HepG2 (cell line): Measurements from ENCODE around the gene ZNF512B. TPM values are rescaled to one million over a fixed set of nuclear protein-coding genes. Genes with fewer than 3 reads are reported as not detected.

ENCODE experiments used
- ATAC-seq: fragments of 200-7000 bp; cut with Tn5 transposase; 3 replicates; pipeline ENCODE4 v1.9.1; 2020; ENCODE audit warnings: mild to moderate bottlenecking, moderate library complexity
- BruUV-seq: library from RNA; stranded (reverse); fragments of 400-500 nt; replicated peaks from 2 replicates; lab custom pipeline; 2021; lab: Mats Ljungman, UMichigan
- CTCF ChIA-PET: fragments of 300-600 bp; formaldehyde crosslinking; extraction: SDS; loops from one replicate; lab custom pipeline; 2021; ENCODE audit warnings: low total read pairs, inconsistent platforms, low intra/inter-chr PET ratio; lab: Yijun Ruan, JAX
- POLR2A ChIA-PET: fragments of 350-600 bp; sonication (Branson Sonifier 250); formaldehyde crosslinking; loops from one replicate; lab custom pipeline; 2020; ENCODE audit warnings: antibody characterized with exemption, inconsistent platforms; lab: Yijun Ruan, JAX
- DNase-seq: peaks from one replicate; pipeline ENCODE4 v3.0.0-alpha.2; 2015; ENCODE audit warnings: low spot score
- FAIRE-seq: peaks from 3 replicates; lab custom pipeline; 2011; peaks lifted over from hg19 to GRCh38; lab: Jason Lieb, UNC
- H2AFZ ChIP-seq: one replicate; pipeline ENCODE4 v1.6.1; 2011; ENCODE audit warnings: low read length, inconsistent platforms
- H3K27ac ChIP-seq: fragments of 300-600 bp; 3 replicates; pipeline ENCODE4 v1.8.0; 2011; ENCODE audit warnings: mixed run types, mild to moderate bottlenecking, mixed read lengths, low read length, inconsistent platforms; ENCODE audit not compliant: insufficient read depth; ENCODE audit errors: extremely low read length
- H3K27me3 ChIP-seq, 2 experiments: fragments of 200-600 bp in 1 of 2; 2 replicates in 1 of 2; 3 replicates in 1 of 2; pipeline versions ENCODE4 v1.6.0 to v1.8.0; 2011; ENCODE audit warnings: low read length in 2 of 2, mild to moderate bottlenecking in 2 of 2, moderate library complexity in 2 of 2, inconsistent platforms in 1 of 2; ENCODE audit not compliant: insufficient read depth in 2 of 2, control insufficient read depth in 1 of 2
- H3K36me3 ChIP-seq, 2 experiments: fragments of 200-600 bp in 1 of 2; replicated peaks in 1 of 2; 2 replicates in 1 of 2; 3 replicates in 1 of 2; pipeline versions ENCODE4 v1.5.1 to v1.8.0; 2011; ENCODE audit warnings: low read length in 2 of 2, inconsistent platforms in 1 of 2; ENCODE audit not compliant: insufficient read depth in 2 of 2, control insufficient read depth in 1 of 2
- H3K4me1 ChIP-seq: 2 replicates; pipeline ENCODE4 v1.5.1; 2012; ENCODE audit warnings: low read length, inconsistent platforms; ENCODE audit not compliant: insufficient read depth
- H3K4me2 ChIP-seq: 2 replicates; pipeline ENCODE4 v1.6.0; 2011; ENCODE audit warnings: low read depth, low read length, inconsistent platforms
- H3K4me3 ChIP-seq, 3 experiments: fragments of 200-600 bp in 1 of 3; sonication (generic), shearing (Covaris generic) in 1 of 3; replicated peaks in 1 of 3; 2 replicates each; pipeline ENCODE4 v1.5.1; 2011 to 2016; ENCODE audit warnings: low read length in 3 of 3, inconsistent platforms in 2 of 3, low read depth in 2 of 3, mild to moderate bottlenecking in 2 of 3, control low read depth in 1 of 3, mixed read lengths in 1 of 3; ENCODE audit not compliant: insufficient read depth in 1 of 3
- H3K79me2 ChIP-seq: one replicate; pipeline ENCODE4 v1.6.1; 2011; ENCODE audit warnings: low read length, inconsistent platforms; ENCODE audit not compliant: insufficient read depth
- H3K9ac ChIP-seq: 2 replicates; pipeline ENCODE4 v1.6.0; 2011; ENCODE audit warnings: mild to moderate bottlenecking, low read depth, low read length, inconsistent platforms; ENCODE audit not compliant: insufficient read depth
- H3K9me3 ChIP-seq: 2 replicates; pipeline ENCODE4 v1.5.1; 2012; ENCODE audit warnings: mild to moderate bottlenecking, low read length
- H4K20me1 ChIP-seq: 2 replicates; pipeline ENCODE4 v1.6.0; 2011; ENCODE audit warnings: inconsistent platforms, mild to moderate bottlenecking, low read length, moderate library complexity; ENCODE audit not compliant: insufficient read depth
- CC2D1A ChIP-seq: sonication (generic); formaldehyde crosslinking; IDR thresholded peaks from 2 replicates; pipeline ENCODE4 v1.8.1; 2023; ENCODE audit warnings: mild to moderate bottlenecking, missing genetic modification reagents
- CEBPG ChIP-seq: IDR thresholded peaks from 2 replicates; pipeline ENCODE4 v1.6.1; 2016
- HBP1 ChIP-seq: IDR thresholded peaks from 2 replicates; pipeline ENCODE4 v1.6.1; 2016; ENCODE audit warnings: low read depth, control low read depth
- HINFP ChIP-seq: sonication (generic); formaldehyde crosslinking; IDR thresholded peaks from 2 replicates; pipeline ENCODE4 v1.4.0; 2020; ENCODE audit warnings: low read depth, mild to moderate bottlenecking, missing genetic modification reagents
- HNF4A ChIP-seq: sonication (generic); formaldehyde crosslinking; IDR thresholded peaks from 2 replicates; pipeline ENCODE4 v1.4.0; 2020; ENCODE audit warnings: missing genetic modification reagents
- HNRNPLL ChIP-seq: fragments of 200-400 bp; formaldehyde crosslinking; IDR thresholded peaks from 2 replicates; pipeline ENCODE4 v1.6.1; 2017; ENCODE audit warnings: mild to moderate bottlenecking, low read depth, low read length; ENCODE audit not compliant: poor library complexity, severe bottlenecking
- HOXA5 ChIP-seq: sonication (generic); formaldehyde crosslinking; IDR thresholded peaks from 2 replicates; pipeline ENCODE4 v1.4.0; 2020; ENCODE audit warnings: missing genetic modification reagents
- LBX2 ChIP-seq: sonication (generic); formaldehyde crosslinking; IDR thresholded peaks from 2 replicates; pipeline ENCODE4 v1.5.0; 2020; ENCODE audit warnings: missing genetic modification reagents, mild to moderate bottlenecking, borderline replicate concordance
- SP4 ChIP-seq: sonication (generic); formaldehyde crosslinking; IDR thresholded peaks from 2 replicates; pipeline ENCODE4 v1.8.1; 2023; ENCODE audit warnings: mild to moderate bottlenecking, missing genetic modification reagents
- UBTF ChIP-seq: sonication (generic); formaldehyde crosslinking; IDR thresholded peaks from 2 replicates; pipeline ENCODE4 v1.4.0; 2020; ENCODE audit warnings: mild to moderate bottlenecking, missing genetic modification reagents
- ZBTB21 ChIP-seq: sonication (generic); formaldehyde crosslinking; IDR thresholded peaks from 2 replicates; pipeline ENCODE4 v1.4.0; 2020; ENCODE audit warnings: missing genetic modification reagents
- ZNF136 ChIP-seq: sonication (generic); formaldehyde crosslinking; IDR thresholded peaks from 2 replicates; pipeline ENCODE4 v1.8.1; 2022; ENCODE audit warnings: low read depth, mild to moderate bottlenecking, moderate library complexity, missing genetic modification reagents
- ZNF550 ChIP-seq: sonication (generic); formaldehyde crosslinking; IDR thresholded peaks from 2 replicates; pipeline ENCODE4 v1.4.0; 2020; ENCODE audit warnings: mild to moderate bottlenecking, missing genetic modification reagents, borderline replicate concordance
- ZNF766 ChIP-seq: sonication (generic); formaldehyde crosslinking; IDR thresholded peaks from 2 replicates; pipeline ENCODE4 v1.5.0; 2020; ENCODE audit warnings: missing genetic modification reagents, borderline replicate concordance
- ZSCAN25 ChIP-seq: sonication (generic); formaldehyde crosslinking; IDR thresholded peaks from 2 replicates; pipeline ENCODE4 v1.8.0; 2022; ENCODE audit warnings: mild to moderate bottlenecking, missing genetic modification reagents
- WGBS: methylation state at CpG from one replicate; pipeline ENCODE4 v1.1.6; 2017; ENCODE audit warnings: low lambda C conversion rate; 5-methylcytosine and 5-hydroxymethylcytosine counted together
- in situ Hi-C: cut with HindIII; loops from 2 replicates; pipeline ENCODE4 v1.10.0; 2017; ENCODE audit warnings: low pct_unique_long_range_greater_than_20kb; ENCODE audit not compliant: extremely low pct_ligation_motif_present
- intact Hi-C: fragments of 100-400 bp; cut with micrococcal nuclease; formaldehyde crosslinking; loops from one replicate; pipeline ENCODE4 v1.10.0; 2022; ENCODE audit not compliant: unreplicated experiment
- polyA plus RNA-seq, 8 experiments: library from polyadenylated mRNA; depleted of rRNA in 3 of 8; stranded (reverse) in 7 of 8; unstranded in 1 of 8; fragments of >200 nt; fragmentation: Illumina TruSeq in 4 of 8; extraction: Trizol in 4 of 8; gene quantifications; 2 replicates each; pipeline versions ENCODE4 v1.2.1 to v1.2.3, GENCODE V29; 2011 to 2016; ENCODE audit warnings: low read depth in 4 of 8, missing spikeins in 1 of 8, mixed read lengths in 1 of 8; ENCODE audit not compliant: insufficient read depth in 1 of 8
- total RNA-seq, 5 experiments: library from RNA; depleted of rRNA; stranded (reverse); fragments of >200 nt; fragmentation: Illumina TruSeq; extraction: Trizol; gene quantifications; 2 replicates each; pipeline ENCODE4 v1.2.3, GENCODE V29; 2016; ENCODE audit warnings: low read depth in 1 of 5

Gene ZNF512B
- total and polyA plus RNA-seq, 2 of the 13 experiments (the other 11 are each of a cell fraction or from before 2014, with no cell fraction given), result 11.5 to 30.6 TPM

GRCh38 chr20:63957690-63958441 is 11.9 kb downstream of the ZNF512B start (continued):
- TF ChIP-seq ZNF550 (CRISPR knock-in tag) (0 out of 2 replicates have a peak, but pooled peaks have one; percentile 42), HNRNPLL (peak; percentile 7), HBP1 (no peak), HNF4A (CRISPR knock-in tag) (peak; percentile 33; the same call in 1 of the 2 replicates)
- TF ChIP-seq, all 625 proteins: peak for 33

GRCh38 chr20:63957004-63957689 is 12.6 kb downstream of the ZNF512B start:
- ATAC-seq (peak; percentile 65), DNase-seq (peak; percentile 85), FAIRE-seq (peak; percentile 72)
- Histone ChIP-seq H3K27me3 (no peaks in the 10 kb centered on the region), H3K9me3 (no peaks in the 10 kb centered on the region), H2AFZ (peak overlapping the region; percentile 35), H3K4me2 (peak overlapping the region; percentile 95), H3K36me3 (peaks cover 21 to 31% of the 10 kb centered on the region in 2 experiments; a peak in 4 of 5 replicates), H3K4me1 (peaks cover 55% of the 10 kb centered on the region), H3K9ac (peak overlapping the region; percentile 83), H3K79me2 (peaks cover 34% of the 10 kb centered on the region), H3K4me3 (peak overlapping the region; percentile 61 to 100 (median 80)), H3K27ac (peak overlapping the region; percentile 83), H4K20me1 (peaks cover 28% of the 10 kb centered on the region)
- intact Hi-C loops, result loop anchor here (1.0 kb wide), 1 partner anchor 13 kb away; no protein-coding TSS in a partner anchor
- no TSS peak for BruUV-seq
- POLR2A ChIA-PET, result interaction anchor here (0.6 to 4.0 kb wide), 24 partner anchors 11 to 419 kb away, joined by 3 to 78 read pairs (median 8); partner anchors contain the start of genes ARFRP1, GMEB2, HELZ2 and LKAAEAR1
- CTCF ChIA-PET, result no interaction called here
- 4% methylated on average over 28 of the region's 28 CpGs for WGBS
- in situ Hi-C loops, result no loop called here
- TF ChIP-seq ZNF766 (peak; percentile 58; the same call in 1 of the 2 replicates), CC2D1A (no peak), HINFP (CRISPR knock-in tag) (peak; percentile 81), ZNF136 (CRISPR knock-in tag) (no peak), HOXA5 (CRISPR knock-in tag) (peak; percentile 91), LBX2 (CRISPR knock-in tag) (no peak), ZSCAN25 (peak; percentile 67), SP4 (CRISPR knock-in tag) (peak; percentile 91), ZBTB21 (CRISPR knock-in tag) (no peak; the same call in 1 of the 2 replicates), UBTF (peak; percentile 52; the same call in 1 of the 2 replicates), CEBPG (CRISPR knock-in tag) (peak; percentile 22; the same call in 1 of the 2 replicates)
